ENCODE data around the gene EYA2.
A peak's percentile ranks its signal among the peaks of the same experiment; 100 is the strongest.

Gene EYA2

GRCh38 chr20:47113362-47114109 lies 218.9 kb downstream of the EYA2 start:
- DNase-seq (ENCODE audit: low spot score) = peak; percentile 45

GRCh38 chr20:47115694-47116093 lies 221.1 kb downstream of the EYA2 start:
- no peak for DNase-seq (ENCODE audit: low spot score)

- no peak for DNase-seq (ENCODE audit: low spot score)
These were observed 222.7 kb downstream of the EYA2 start for GRCh38 chr20:47117371-47117770.

- DNase-seq (ENCODE audit: low spot score) = no peak
These were observed 223.1 kb downstream of the EYA2 start for GRCh38 chr20:47117773-47118172.

- no peak for DNase-seq (ENCODE audit: low spot score)
These were observed 223.6 kb downstream of the EYA2 start for GRCh38 chr20:47118206-47118605.

GRCh38 chr20:47118641-47119040 lies 224.0 kb downstream of the EYA2 start:
- DNase-seq (ENCODE audit: low spot score) = no peak

- no peak for DNase-seq (ENCODE audit: low spot score)
These were observed 225.8 kb downstream of the EYA2 start for GRCh38 chr20:47120346-47120936.

- no peak for DNase-seq (ENCODE audit: low spot score)
These were observed 227.9 kb downstream of the EYA2 start for GRCh38 chr20:47122560-47122959.

- no peak for DNase-seq (ENCODE audit: low spot score)
These were observed 229.6 kb downstream of the EYA2 start for GRCh38 chr20:47124181-47124717.

- DNase-seq (ENCODE audit: low spot score) = no peak
These were observed 230.8 kb downstream of the EYA2 start for GRCh38 chr20:47125508-47125757.

- no peak for DNase-seq (ENCODE audit: low spot score)
These were observed 231.3 kb downstream of the EYA2 start for GRCh38 chr20:47125758-47126591.

- peak; percentile 69 for DNase-seq (ENCODE audit: low spot score)
These were observed 232.1 kb downstream of the EYA2 start for GRCh38 chr20:47126709-47127108.

GRCh38 chr20:47127546-47127945 lies 232.9 kb downstream of the EYA2 start:
- no peak for DNase-seq (ENCODE audit: low spot score)

GRCh38 chr20:47127999-47128398 lies 233.4 kb downstream of the EYA2 start:
- DNase-seq (ENCODE audit: low spot score) = no peak

GRCh38 chr20:47129306-47129705 lies 234.7 kb downstream of the EYA2 start:
- DNase-seq (ENCODE audit: low spot score) = no peak

- peak; percentile 77 for DNase-seq (ENCODE audit: low spot score)
These were observed 239.3 kb downstream of the EYA2 start for GRCh38 chr20:47133809-47134456.

GRCh38 chr20:47136782-47137181 lies 242.1 kb downstream of the EYA2 start:
- DNase-seq (ENCODE audit: low spot score) = no peak

GRCh38 chr20:47137231-47137870 lies 242.7 kb downstream of the EYA2 start:
- DNase-seq (ENCODE audit: low spot score) = peak; percentile 61

- DNase-seq (ENCODE audit: low spot score) = no peak
These were observed 245.4 kb downstream of the EYA2 start for GRCh38 chr20:47139934-47140535.

- DNase-seq (ENCODE audit: low spot score) = no peak
These were observed 246.8 kb downstream of the EYA2 start for GRCh38 chr20:47141350-47141921.

Data from AG08395 (cell line).